GM21515 (cell line): ENCODE data around the gene LCE2B.
"Not testable (repeated sequence)": the region's sequence is repeated elsewhere in the genome, so short reads cannot be mapped to it uniquely, and the experiment has no call there.

Experiments
- ATAC-seq: cut with Tn5 transposase; IDR thresholded peaks from one replicate; pipeline ENCODE4 v1.9.1; 2021; ENCODE audit not compliant: unreplicated experiment

LCE2B gene, protein sequence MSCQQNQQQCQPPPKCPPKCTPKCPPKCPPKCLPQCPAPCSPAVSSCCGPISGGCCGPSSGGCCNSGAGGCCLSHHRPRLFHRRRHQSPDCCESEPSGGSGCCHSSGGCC

DNA sequence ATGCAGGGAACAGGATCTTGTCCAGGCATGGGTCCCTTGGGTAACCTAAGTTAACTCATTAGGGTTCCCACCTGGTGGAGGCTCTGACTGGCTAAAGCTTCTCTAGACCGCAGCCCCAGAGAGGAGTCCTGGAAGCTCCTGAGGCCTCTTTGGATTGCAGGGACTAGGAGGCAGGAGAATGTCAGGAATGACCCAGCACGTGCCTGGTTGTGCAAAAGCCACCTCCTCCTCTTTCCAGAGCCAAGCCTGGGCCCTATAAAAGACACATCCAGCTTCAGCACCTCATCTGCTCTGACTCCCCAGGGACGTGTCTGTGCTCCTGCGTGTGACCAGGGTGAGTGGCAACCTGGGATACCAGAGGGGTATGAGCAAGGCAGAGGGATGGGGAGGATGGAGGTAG is at the start of gene LCE2B:
Gene LCE2B (plus strand): TSS at position 301 of the 400 bp plus-strand sequence. CDS start 721 bp downstream, outside the sequence.
- ATAC-seq: not testable (repeated sequence)

DNA sequence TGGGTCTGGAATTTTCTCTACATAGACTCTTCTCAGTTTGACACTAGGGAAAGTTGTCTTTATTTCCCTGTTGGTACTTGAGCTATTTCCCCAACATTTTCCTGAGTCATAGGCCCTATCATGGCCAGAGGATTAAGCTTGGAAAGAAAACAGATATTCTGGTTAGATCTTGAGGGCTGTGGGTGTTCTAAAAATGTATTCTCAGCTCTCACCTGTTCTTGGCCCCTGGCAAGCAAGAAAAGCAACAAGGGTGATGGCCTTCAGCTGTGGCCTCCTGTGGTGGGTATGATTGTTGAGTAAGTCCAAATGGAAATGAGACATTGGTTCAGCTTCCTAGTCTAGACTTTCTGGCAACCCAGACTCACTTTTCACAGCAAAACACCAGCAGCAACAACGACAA is 45.6 kb upstream of the LCE2B start:
- ATAC-seq: no peak

- no peak for ATAC-seq
Observed at GRCh38 chr1:152643945-152644344, 42.0 kb upstream of the LCE2B start.

DNA sequence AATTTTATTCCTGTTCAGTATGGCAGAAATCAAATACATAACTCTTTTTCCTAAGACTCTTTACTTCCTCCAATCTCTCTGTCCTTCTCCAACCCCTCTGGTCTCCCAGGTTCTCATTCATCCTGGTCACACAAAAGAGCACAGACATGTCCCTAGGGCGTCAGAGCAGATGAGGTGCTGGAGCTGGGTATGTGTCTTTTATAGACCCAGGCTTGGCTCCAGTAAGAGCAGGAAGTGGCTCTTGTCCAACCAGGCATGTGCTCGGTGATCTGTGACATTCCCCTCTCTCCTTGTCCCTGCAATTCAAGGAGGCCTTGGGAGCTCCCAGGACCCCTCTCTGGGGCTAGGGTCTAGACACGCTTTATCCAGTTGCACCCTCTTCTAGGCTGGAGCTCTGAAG is 40.8 kb upstream of the LCE2B start:
- no peak for ATAC-seq

DNA sequence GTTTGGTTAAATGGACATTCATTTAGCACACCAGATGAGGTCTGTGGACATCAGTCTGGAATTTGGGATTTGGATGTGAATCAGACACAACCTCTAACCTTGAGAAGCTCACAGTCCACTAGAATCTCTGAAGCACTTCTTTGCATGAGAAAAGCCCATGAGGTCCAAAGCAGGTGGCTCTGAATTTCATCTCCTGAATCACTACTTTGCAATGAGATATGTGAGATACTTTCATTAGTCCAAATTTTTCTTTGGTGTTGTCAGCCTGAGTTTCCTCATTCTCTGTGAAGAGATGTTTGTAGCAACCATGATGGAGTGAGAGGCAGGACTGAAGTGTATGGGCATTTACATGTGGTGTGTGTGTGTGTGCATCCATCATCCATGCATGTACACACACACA is 39.3 kb upstream of the LCE2B start:
- ATAC-seq: no peak

DNA sequence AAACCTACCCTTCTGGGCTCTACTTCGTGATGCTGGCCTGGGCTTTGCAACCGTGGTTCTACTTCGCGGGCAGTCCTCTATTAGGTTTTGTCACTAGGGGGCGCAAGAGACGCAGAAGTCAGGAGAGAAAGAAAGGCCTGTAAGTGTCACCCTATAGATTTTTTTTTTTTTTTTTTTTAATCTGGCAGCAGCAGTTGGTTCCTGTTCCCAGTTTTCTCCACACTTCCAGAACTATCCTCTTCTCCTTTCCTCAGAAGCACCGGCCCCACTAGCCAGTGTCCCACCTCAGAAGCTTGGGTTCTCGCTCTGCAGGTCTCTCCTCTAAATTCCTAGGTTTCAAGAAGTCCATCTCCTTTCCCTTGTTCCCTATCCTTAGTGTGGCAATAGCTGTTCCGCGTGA is 31.8 kb upstream of the LCE2B start:
- no peak for ATAC-seq

- no peak for ATAC-seq
Observed at GRCh38 chr1:152656459-152656858, 29.5 kb upstream of the LCE2B start.

DNA sequence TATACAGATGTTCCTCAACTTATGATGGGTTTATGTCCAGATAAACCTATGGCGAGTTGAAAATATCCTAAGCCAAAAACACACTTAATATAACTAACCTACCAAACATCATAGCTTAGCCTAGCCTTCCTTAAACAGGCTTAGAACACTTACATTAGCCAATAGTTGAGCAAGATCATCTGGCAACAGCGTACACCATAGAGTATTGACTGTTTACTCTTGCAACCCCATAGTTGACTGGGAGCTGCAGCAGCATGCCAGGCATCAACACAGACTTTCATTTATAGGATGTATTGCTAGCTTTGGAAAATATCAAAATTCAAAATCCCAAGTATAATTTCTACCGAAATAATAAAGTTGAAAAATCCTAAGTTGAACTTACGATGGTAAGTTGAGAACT is 28.2 kb upstream of the LCE2B start:
- no peak for ATAC-seq

- ATAC-seq: no peak
Observed at GRCh38 chr1:152658649-152659048, 27.3 kb upstream of the LCE2B start.

GRCh38 chr1:152663098-152663497 is 22.8 kb upstream of the LCE2B start, which contains the start of gene LCE2D:
Gene LCE2D (plus strand): TSS chr1:152663380. CDS start chr1:152664106, 726 bp downstream.
- no peak for ATAC-seq

- ATAC-seq: not testable (repeated sequence)
Observed at GRCh38 chr1:152666171-152666570, 19.8 kb upstream of the LCE2B start.

DNA sequence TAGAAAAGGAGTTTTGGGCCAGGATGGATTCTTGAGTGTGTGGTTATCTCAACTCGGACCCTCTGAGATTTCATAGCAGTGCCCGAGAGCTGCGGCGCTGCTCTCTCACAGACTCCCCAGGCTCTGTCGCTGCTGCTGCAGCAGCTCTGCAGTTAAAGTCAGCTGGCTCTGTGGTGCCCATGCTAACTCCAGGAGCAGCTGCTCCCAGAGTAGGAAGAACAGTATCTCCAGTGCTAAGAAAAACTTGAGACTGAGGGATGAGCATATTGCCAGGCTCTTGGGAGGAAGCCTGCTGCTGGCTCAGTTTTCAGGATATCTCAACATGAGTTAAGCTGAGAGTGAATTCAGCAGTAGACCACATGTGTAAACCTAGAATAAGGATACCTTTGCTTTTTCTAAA is 18.3 kb upstream of the LCE2B start:
- no peak for ATAC-seq

- no peak for ATAC-seq
Observed at GRCh38 chr1:152673016-152673415, 12.9 kb upstream of the LCE2B start.

DNA sequence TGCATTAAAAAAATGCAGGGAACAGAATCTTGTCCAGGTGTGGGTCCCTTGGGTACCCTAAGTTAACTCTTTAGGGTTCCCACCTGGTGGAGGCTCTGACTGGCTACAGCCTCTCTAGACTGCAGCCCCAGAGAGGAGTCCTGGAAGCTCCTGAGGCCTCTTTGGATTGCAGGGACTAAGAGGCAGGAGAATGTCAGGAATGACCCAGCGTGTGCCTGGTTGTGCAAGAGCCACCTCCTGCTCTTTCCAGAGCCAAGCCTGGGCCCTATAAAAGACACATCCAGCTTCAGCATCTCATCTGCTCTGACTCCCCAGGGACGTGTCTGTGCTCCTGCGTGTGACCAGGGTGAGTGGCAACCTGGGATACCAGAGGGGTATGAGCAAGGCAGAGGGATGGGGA is 10.9 kb upstream of the LCE2B start, which contains the start of gene LCE2C:
Gene LCE2C (plus strand): TSS at position 297 of the 400 bp plus-strand sequence. CDS start 737 bp downstream, outside the sequence.
- ATAC-seq: not testable (repeated sequence)

GRCh38 chr1:152679459-152679858 is 6.5 kb upstream of the LCE2B start:
- ATAC-seq: no peak

DNA sequence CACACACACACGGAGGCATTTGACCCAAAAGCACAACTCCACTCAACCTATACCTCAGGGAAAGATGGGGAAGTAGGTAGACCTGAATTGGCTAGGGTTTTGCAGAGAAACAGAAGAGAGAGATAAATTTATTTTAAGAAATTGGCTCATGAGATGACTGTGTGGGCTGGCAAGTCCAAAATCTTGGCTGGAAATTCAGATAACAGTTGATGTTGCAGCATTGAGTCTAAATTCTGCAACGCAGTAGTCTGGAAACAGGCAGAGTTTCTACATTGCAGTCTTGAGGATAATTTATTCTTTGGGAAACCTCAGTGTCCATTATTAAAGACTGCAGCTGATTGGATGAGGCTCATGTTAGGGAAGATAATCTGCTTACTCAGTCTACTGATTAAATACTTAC is 4.3 kb upstream of the LCE2B start:
- no peak for ATAC-seq

- no peak for ATAC-seq
Observed at GRCh38 chr1:152683846-152684245, 2.1 kb upstream of the LCE2B start.

DNA sequence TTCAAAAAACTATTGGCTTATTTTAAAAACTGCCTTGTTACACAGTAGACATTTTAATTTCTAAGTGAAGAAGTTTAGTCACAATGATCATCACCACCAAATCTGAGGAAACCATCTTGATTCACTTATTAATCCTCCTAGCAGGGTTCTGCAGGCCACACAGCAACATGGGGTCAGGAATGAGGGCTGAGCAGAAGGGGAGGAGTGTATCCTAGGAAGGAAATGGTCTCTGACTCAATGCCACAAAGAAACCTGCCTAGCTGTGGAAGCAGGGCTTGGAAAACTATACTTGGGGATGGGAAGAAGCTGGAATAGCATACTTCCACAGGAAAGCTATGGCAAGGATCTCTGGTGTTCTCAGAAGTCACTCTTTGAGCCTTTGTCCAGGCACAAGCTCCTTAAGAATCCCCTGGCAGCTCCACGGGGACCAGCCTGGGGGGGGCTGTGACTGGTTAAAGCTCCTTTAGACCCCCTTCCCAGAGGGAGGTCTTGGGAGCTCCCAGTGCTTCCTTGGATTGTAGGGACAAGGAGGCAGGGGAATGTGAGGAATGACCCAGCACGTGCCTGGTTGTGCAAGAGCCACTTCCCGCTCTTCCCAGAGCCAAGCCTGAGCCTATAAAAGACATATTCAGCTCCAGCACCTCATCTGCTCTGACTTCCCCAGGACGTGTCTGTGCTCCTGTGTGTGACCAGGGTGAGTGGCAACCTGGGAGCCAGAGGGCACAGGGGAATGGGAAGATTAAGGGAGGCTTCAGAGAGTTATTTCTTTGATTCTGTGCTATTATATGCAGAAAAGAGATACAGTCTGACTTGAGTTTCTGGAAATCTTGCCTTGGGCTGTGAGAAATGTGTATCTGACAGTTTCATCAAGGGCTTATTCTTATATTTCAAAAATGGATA is 12.0 kb downstream of the LCE2B start, which contains the start of gene LCE2A:
Gene LCE2A (plus strand): TSS at position 645 of the 900 bp plus-strand sequence. CDS start 557 bp downstream, outside the sequence.
- ATAC-seq: no peak

DNA sequence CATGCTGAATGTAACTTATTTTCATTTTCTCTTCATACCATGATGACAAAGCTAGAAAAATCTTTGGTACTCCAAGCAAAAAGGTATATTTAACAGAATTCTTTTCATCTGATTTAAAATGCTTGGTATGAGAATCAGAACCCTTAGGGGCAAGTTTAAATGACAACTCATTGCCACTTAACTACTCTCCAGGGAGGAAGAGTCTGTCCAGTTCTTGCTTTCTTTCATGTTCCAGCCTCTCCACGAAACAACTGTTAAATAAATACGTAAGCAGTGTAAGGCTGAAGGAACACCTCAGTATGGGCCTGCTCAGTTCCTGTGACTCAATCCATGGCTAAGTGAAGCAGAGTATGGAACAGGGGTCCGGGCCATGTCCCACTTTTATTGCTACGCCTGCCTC is 13.8 kb downstream of the LCE2B start:
- ATAC-seq: no peak

DNA sequence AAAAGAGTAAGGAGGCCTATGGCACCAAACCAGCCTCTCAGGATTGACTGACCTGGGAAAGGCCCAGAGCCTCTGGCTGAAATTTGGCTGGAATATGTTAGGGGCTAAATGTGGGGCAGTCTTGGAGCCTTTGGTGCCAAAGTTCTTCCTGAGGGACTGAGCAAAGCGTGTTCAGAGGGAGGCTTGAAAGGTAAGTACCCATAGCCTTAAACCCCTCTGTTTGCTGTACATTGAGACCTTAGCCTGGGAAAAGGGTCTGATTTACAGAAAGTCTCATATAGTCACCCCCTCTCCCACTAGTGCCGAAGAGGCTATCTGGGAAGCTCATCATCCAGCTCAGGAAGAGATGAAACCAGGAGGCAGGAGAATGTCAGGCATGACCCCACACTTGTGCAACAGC is 21.9 kb downstream of the LCE2B start, which contains the start of gene LCE4A:
Gene LCE4A (plus strand): TSS at position 301 of the 400 bp plus-strand sequence. CDS start 916 bp downstream, outside the sequence.
- no peak for ATAC-seq

GRCh38 chr1:152718238-152718637 is 32.3 kb downstream of the LCE2B start:
- no peak for ATAC-seq

DNA sequence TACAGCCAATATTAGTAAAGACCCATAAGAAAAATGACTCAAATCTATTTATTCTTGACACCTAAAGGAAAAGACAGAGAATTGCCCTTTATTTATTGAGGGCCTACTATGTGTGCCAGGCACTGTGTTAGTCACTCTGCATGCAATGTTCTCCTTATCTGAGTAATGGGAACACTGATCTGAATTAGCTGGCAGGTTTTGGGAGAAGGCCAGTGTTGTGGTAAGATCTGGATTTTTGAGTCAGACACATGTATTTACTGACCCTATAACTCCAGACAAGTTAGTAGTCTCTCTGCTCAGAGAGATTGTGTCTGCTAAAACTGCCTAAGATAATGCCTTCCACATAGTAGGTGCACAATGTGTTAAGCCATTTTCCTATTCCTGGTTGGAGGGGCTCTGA is 39.3 kb downstream of the LCE2B start:
- ATAC-seq: no peak
